MM.1S (cell line): Measurements from ENCODE around the gene REN.

Experiments used
- CTCF ChIP-seq: fragments of 300-600 bp; sonication (generic); IDR thresholded peaks from 2 replicates; pipeline ENCODE4 v1.5.1; 2016; ENCODE audit warnings: antibody characterized with exemption, low read length, mixed read lengths
- EZH2phosphoT487 ChIP-seq: fragments of 300-600 bp; sonication (generic); IDR thresholded peaks from 2 replicates; pipeline ENCODE4 v1.6.1; 2018; ENCODE audit warnings: antibody characterized with exemption, low read length

GRCh38 chr1:204123376-204123775 is 42.8 kb downstream of the REN start:
- TF ChIP-seq CTCF (peak; percentile 47), EZH2phosphoT487 (no peak)
